ENCODE results near the gene SMG6.
A peak's percentile ranks its signal among the peaks of the same experiment; 100 is the strongest.
"Not testable (repeated sequence)": the region's sequence is repeated elsewhere in the genome, so short reads cannot be mapped to it uniquely, and the experiment has no call there.

The SMG6 gene

DNA sequence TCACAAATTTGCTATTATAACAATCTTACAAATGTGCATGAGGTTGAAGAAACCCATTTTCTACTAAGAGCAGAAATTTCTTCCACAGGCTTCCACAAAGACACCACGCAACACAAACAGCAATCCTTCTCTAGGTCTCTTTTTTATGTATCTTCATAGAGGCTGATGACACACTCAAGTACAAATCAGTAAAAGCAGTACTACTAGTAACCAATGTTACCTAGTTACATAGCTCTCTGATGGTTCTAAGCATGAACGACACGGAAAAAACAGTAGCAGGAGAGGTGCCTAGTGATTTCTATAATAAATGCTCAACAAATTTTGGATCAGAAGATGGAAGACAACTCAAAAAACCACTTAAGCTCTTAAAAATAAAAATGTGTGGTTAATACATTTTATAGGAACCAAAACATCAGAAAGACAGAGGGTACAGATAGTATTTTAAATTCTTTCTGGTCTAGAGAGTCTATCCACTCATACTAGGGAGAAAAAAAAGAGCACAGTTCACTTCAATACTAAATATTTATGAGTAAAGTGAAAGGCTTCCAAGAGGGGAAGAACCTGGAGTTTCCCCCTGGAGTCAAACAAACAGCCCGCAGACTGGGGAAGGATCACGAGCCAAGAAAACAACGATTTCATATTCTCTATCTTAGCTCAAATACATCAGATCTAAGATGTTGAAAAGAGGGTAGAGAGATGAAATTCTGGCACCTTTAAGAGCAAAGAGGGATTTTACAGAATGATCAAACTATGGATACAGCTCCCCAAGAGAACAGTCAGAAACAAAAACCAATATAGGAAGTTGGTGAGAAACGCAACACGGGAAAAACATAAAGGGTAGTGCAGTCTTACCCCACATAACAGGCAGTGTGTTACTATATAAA is 40.2 kb downstream of the SMG6 start:
- no peak for DNase-seq (ENCODE audit: low spot score)

DNA sequence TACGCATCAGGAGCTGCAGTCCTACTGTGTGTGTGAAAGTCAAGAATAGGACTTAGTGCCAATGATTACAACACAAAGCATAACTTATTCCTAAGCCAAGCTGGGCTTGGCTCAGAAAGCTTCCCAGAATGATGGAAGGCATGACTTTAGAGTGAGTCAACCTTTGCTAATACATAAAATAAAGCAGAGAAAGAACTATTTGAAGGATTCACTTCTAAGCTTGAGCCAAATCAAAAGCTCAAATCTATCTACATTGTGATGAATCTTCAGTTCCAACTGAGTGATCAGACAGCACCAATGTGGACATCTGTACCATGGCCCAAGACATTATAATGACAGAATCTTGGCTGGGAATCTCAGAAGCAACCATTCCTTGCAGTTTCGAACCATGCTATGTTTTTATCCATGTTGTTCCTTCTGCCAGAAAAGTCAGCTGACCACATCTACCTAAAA is 41.4 kb downstream of the SMG6 start:
- no peak for DNase-seq (ENCODE audit: low spot score)

DNA sequence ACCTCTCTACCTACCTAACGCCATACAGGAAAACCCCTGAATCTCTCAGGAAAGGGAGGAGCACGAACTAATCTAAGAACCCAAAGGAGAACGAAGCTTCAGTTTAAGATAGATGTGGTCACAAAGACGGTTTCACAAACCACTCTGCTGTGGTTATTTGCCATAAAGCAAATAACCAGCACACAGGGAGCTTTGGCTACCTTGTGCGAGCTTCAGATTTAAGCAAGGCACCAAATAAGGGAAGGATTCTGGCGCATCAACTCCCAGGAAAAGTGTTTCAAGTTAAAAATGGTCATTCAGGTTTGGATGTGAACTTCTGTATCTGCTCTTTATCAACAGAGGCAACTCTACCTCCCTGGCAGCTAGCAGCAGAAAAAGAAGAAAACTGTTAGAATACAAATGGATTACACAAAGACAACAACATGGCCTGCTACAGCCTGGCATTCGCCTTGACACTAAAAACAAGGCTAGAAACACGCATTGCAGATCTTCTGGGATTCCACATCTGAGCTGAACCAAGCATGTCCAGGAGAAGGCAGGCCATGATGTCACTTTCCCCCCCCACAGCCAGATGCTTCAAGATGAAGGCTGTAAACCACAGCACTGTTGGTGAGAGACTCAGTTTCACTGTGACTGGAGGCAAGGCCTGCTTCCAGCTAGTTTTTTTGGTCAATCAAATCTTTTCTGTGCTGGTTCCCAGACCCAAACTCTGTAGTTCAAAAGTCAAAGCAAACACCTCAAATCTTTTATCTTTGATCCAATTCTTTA is 43.6 kb downstream of the SMG6 start:
- DNase-seq (ENCODE audit: low spot score) = no peak

DNA sequence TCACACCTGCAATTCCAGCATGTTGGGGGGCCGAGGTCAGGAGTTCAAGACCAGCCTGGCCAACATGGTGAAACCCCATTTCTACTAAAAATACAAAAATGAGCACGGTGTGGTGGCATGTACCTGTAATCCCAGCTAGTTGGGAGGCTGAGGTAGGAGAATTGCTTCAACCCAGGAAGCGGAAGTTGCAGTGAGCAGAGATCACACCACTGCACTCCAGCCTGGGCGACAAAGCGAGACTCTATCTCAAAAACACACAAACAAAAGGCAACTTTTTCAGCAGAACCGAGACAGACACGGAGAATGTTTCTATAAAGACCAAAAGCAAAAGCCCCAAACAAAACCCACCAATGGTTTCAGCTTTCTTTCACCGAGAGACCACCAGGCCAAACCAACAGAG is 44.8 kb downstream of the SMG6 start:
- not testable (repeated sequence) for DNase-seq (ENCODE audit: low spot score)

DNA sequence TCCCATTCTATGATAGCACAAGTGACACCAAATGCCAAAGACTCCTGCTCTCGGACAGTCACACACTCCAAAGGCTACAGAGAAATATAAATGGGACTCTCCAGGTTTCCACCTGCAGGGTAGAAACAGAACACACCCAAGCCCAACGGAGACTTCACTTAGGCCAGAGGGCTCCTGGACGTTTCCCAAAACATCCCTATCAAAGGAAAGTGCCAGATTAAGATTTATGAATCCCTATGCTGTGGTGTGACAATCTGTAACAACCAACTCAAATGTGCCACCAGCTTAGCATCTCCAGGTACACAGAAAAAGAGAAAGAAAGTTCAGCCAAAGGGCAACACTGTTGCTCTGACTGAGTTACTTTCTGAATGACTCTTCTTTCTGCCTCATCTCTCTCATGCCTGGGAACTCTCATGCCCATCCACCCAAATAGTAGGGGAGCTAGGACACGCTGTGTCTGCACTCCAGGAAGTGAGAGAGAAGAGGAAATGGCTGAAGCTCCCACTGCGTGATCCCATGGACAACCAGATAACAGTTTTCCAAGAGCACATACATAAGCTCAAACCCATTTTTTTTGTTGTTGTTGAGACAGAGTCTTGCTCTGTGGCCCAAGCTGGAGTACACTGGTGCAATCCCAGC is 49.7 kb downstream of the SMG6 start:
- DNase-seq (ENCODE audit: low spot score) = no peak

DNA sequence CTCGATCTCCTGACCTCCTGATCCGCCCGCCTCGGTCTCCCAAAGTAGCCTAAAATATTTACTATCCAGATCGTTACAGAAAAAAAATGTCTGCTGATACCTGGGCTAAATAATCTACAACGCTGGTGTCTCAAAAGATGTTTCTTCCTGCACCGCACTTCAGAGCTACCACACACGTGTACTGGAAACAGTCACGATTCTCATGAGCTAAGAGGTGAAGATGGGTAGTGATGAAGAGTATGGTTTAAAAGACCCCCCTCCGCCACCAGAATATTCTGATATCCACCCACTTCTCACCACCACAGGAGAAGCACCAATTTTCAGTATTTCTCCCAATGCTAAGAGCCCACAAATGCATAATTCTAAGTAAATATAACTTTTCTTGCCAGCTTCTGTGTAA is 50.2 kb downstream of the SMG6 start:
- DNase-seq (ENCODE audit: low spot score) = no peak

DNA sequence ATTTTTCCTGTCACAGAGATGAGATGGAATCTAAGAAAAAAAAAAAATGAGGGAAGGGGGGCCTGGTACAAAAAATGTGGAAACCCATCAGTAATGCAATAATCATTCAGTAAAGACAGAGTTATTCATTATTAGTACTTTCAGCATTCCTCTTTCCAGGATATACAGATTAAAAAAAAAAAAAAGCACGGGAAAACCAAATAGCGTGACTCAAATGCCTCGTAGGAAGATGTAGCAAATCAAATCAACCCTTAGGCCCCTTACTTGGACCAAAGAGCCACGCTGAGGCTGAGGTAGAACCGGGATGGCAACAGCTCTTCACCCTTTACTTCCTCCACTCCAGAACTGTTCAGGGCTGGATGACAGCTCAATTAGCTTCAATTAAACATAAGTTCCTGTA is 52.5 kb downstream of the SMG6 start:
- DNase-seq (ENCODE audit: low spot score) = no peak

DNA sequence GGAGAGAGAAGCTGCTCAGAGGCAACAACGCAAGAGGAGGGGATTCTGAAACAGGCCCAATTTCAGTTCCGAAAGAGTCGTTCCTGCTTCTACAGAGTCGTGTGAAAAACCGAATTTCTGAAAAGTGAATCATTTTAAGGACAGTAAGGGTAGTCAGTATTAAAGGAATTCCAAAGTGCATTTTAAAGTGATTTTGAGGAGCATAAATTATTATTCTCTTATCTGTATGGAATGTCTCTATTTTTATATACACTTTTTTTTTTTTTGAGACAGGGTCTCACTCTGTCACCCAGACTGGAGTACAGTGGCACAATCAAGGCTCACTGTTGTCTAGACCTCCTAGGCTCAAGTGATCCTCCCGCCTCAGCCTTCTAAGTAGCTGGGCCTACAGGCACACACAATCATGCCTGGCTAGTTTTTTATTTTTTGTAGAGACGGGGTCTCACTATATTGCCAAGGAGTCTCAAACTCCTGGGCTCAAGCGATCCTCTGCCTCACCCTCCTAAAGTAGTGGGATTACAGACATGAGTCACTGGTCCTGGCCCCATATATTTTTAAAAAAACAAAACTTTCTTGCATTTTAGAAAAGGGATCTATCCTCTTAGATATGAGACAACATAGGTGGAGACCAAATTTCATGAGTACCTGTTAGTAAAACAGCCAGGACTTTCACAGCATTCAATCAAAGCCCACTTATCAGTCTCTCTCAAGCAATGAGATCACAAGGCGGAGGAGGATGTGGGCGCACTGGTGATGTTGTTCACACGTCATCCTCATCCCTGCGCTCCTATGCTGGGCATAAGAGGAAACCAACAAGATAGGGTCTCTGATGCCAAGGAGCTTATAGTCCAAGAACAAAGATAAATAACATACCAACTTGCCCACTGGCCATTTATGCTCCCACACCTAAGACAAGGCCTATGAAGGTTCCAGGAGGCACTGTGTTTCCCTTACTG is 53.2 kb downstream of the SMG6 start:
- no peak for DNase-seq (ENCODE audit: low spot score)

DNA sequence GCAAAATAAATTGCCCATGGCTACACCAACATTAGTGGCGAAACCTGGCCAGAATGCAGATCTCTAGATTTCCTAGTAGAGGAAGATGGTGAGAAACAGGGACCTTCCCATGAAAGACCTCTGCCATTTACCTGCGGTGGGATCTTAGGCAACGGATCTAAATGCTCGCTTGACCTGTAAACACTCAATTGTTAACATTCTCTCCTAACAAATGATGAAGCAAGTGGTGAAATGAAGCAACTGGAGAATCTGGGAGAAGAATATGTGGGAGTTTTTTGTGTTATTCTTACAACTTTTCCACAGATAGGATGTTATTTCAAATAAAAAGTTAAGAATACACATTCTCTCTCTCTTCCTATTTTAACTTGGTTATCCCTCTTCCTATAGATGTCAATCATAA is 56.6 kb downstream of the SMG6 start:
- no peak for DNase-seq (ENCODE audit: low spot score)

DNA sequence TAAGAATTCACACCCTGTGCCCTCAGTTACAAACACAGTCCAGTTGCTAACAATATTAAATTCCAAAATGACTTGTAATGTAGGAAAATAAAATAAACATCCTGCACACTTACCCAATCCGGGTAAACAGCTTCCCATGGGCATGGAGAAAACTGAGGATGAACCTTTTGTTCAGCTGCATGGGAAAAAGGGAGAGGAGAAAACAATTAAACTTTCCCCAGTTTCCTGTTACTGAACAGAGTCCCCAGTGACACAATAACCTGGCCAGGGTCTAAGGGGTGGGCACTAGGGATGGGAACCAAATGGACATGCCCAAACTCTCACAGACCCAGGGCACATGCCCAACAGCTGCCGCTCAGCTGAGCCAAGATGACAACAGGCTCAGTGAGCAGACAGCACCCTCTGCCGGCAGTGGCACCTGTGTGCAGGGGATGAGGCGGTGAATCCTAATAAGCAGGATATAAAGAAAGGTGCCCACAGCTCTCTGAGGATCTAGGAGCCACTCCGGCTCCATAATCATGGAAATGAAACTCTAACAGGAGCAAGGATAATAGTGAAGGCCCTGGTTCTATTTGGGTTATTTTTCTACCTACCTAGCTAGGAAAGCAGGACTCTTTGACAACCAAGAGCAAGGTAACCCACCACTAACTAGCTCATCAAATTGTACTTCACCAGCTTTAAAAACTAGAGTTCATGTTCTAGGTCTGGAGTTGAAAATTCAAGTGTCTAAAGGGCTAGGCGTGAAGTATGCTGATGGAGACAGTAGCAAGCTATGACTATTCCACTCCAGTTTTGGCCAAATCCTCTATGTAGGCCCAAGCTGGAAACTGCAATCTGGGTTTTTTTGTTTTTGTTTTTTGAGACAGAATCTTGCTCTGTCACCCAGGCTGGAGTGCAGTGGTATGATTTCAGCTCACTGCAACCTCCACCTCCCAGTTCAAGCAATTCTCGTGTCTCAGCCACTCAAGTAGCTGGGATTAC is 58.8 kb downstream of the SMG6 start:
- DNase-seq (ENCODE audit: low spot score) = peak; percentile 72

DNA sequence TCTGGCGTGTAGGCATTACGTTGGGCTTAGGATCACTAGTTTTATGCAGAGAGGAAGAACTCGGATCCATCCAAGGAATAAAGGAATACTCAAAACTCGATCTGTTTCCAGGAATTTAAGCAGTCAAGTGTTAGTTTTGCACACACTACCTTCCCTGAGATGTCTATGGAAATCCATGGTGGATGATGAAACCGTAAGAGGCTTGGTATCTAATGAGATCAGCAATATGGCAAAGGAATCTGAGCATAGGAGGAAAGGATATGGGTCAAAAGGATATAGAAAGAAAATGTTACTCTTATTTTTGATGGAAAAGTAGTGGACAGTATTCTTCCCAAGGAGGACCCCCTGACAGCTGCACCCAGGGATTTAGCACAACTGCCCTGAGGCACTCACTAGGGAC is 59.6 kb downstream of the SMG6 start:
- DNase-seq (ENCODE audit: low spot score) = no peak

DNA sequence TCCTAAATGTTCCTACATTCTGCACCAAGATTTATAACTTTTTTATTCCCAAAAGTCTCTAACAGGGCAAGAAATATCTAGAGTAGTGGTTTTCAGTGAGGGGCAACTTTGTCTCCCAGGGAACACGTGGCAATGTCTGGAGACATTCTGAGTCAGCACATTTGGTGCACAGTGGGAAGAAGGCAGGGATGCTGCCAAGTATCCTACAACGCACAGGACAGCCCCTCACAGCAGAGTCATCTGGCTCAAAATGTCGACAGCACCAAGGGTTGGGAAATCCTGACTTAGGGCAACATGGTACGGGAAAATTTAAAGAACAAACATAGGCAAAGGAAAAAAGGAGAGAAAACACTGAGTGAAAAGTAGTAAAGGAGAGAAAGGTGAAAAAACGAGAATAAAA is 61.8 kb downstream of the SMG6 start:
- no peak for DNase-seq (ENCODE audit: low spot score)

DNA sequence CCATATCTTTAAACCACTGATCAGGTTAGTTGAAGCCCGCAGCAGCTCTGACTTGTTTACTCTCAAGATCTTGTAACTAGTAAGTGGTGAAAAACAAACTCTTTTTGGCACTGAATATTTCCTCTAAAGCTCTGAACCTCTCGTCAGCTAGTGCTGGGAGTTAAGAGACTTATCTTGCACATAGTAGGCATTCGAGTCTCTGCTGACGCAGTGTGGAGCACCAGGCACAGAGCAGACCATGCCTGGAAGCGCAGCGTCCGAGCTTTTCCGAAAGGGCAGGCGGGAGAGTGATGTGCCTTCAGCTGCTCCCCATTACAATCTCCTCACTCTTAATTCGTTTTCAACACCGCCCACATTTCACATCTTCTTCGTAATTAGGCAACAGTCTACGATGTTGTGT is 63.0 kb downstream of the SMG6 start:
- DNase-seq (ENCODE audit: low spot score) = no peak

DNA sequence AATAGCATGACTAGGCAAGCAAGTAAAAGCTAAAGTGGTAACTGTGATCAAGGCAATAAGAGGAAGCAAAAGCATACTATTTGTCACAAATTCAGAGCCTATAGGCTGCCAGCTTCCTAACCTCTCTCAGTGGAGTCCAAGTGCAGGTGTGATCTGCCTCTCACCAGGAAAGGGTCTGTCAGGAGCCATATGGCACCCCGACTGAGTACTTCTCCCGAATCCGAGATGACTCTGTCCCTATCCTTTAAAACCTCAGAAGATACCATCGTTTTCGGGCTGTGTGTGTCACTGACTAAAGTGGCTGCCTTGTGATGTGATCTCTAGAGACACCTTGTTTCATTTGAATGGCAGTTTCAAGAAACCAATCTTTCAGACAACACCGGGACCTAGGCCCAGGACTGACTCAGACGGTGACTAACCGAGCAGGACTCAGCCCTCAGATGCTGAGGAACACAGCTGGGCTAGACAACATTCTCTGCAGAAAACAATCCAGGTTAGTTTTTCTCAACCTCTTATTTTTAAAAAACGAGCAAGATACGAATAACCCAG is 63.6 kb downstream of the SMG6 start:
- no peak for DNase-seq (ENCODE audit: low spot score)

DNA sequence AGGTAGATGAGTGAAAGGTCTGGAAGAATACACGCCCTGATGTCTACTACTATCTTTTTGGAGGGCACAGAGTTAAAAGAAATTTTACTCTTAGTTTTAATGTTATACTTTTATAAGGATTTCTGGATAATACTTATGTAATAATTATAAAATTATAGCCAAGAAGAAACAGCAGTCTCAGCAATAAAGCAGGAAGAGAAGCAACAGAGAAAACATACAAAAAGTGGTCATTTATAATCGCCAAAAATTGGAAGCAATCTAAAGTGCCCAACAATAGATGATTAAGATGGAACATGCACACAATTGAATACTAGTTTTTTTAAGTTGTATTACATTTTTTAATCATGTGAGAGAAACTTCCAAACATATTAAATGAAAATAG is 64.4 kb downstream of the SMG6 start:
- DNase-seq (ENCODE audit: low spot score) = no peak

DNA sequence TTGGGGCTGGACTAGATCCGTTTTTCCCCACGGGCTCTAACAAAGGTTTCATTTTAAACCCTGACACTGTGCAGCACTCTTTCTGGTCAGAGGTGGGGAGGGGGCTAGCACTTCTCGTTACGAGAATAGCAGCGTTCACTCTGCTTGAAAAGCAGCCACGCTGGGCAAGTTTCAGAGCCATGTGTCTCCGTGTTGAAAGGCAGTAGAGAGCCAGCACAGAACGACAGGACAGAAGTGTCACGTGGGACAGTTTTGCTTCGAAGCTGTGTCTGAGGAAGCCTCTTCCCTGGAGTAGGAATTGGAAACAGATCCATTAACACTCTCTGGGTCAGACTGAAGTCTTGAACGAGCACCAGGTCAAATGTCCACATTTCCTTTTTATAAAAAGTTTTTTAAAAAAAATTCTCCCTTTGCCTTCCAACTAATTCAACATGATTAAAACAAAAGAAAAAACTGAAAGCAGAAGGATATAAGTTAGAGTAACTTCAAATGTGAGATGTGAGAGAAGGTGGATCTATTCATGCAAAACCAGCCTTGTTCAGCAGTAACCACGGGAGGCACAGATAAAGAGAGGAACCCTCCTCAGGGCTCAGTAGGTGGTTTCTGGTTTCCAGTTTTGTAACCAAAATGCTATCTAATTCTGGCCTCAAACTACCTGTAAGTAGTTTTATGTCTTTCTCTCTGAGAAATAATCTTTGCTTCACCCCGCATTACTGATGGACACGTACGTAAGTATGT is 65.0 kb downstream of the SMG6 start:
- DNase-seq (ENCODE audit: low spot score) = no peak

DNA sequence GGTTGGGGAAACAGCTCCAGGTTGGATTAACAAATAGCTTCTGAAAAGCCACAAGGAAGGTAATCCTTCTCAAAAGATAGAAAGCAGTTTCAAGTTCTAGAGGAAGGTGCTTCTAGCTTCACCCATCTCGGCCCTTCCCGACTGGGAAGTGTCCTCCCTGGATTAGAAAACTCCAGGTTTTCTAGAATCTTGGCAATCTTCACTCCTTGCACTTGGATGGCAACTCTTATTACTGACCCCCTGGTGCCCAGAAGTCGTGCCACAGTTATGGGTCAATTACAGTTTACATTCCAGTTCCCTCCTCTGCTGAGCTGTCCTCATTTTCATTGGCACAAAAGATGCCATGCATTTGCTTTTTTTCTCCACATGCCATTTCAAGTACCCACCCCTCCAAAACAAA is 65.6 kb downstream of the SMG6 start:
- no peak for DNase-seq (ENCODE audit: low spot score)

DNA sequence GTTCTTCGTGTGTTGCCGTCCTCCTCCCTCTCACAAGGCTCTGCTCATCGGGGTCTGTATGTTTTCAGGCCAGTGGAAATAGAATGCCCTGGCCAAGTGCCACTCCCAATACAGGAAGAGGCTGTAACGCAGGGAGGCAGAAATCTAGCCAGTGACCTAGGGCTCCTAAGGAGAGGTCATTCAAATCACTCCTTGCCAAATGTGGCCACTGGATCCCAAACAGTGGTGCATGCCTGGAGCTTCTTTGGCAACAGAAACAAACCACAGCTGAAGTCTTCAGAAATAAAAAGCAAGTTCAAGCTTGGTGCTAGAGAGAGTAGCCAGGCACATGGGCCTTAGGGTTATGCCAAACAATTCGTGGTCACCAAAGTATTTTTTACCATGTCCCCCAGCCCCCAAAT is 66.1 kb downstream of the SMG6 start:
- DNase-seq (ENCODE audit: low spot score) = no peak

DNA sequence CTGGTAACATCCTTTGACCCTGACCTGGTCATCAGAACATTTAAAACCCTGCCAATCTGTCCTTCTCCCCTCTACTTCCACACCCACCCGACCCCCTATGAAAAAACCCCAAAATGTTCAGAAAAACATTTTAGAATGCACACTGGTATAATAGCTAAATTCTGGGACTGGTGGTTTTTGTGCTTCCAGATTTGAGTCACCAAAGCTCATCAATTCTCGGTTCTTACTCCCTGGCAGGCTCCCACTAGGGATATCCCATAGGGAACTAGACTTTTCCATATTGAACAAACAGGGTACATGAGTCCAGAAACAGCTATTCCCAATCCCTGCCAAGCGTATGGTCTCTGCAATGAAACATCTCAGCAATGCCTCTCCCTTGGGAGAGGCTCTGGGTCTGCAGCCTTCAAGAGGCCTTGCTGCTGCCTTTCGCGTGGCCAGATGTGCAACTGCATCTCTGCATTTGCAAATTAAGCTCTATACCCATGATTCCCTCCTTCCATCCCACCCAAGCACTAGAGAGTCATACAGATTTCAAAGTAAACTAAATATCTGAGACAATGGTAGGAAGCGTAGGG is 67.7 kb downstream of the SMG6 start:
- no peak for DNase-seq (ENCODE audit: low spot score)
